HG02943 (cell line): ENCODE results near the gene LGALS7.
"Not testable (repeated sequence)": the region's sequence is repeated elsewhere in the genome, so short reads cannot be mapped to it uniquely, and the experiment has no call there.

Experiments used
- ATAC-seq: cut with Tn5 transposase; IDR thresholded peaks from one replicate; pipeline ENCODE4 v1.9.1; 2021; ENCODE audit warnings: mild to moderate bottlenecking, low read depth, moderate library complexity; ENCODE audit not compliant: unreplicated experiment

Gene LGALS7

DNA sequence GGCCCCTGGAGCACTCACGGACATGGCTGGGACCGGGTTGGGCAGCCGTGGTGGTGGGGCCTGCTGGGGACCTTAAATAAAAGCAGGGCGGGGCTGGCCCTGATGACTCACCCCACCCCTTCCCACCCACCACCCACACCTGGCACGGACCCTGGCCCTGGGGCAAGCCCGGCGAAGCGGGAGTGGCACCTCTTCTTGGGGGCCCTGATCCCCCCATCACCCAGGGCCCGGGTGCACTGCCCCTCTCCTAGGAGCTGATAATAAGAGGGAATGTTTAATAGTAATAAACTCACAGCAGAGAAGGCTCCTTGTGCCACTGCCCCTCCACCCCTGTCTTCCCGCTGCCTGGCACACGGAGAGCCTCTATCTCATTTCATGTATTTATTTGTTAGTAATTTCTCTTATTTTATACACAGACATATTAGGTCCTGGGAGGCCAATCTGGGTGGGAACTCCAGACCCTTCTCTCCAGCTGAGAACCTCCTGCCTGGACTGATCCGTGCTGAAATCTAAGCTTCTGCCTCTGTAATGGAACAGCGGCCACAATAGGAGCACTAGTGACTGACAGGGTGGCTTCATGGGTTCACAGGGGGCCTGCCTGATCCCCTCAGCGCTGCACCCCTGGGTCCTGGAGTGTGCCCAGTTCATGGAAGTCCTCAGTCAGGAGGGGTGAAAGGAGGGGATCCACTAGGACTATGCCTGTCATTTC, at the start of gene LGALS7:
LGALS7 (minus strand) TSS at position 49 of the 709 bp plus-strand sequence; CDS start at position 24, 25 bp downstream.
- no peak for ATAC-seq

DNA sequence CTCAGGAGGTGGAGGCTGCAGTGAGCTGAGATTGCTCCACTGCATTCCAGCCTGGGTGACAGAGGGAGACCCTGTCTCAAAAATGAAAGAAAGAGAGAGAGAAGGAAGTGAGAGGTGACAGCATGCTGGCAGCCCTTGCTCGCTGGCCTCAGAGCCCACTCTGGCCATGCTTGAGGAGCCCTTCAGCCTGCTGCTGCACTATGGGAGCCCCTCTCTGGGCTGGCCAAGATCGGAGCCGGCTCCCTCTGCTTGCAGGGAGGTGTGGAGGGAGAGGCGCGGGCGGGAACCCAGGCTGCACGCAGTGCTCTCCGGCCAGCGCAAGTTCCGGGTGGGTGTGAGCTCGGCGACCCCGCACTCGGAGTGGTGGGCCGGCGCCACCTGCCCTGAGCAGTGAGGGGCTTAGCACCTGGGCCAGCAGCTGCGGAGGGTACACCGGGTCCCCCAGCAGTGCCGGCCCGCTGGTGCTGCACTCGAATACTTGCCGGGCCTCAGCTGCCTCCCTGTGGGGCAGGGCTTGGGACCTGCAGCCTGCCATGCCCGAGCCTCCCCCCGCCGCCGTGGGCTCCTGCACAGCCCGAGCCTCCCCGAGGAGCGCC, 48.0 kb upstream of the LGALS7 start:
- not testable (repeated sequence) for ATAC-seq

DNA sequence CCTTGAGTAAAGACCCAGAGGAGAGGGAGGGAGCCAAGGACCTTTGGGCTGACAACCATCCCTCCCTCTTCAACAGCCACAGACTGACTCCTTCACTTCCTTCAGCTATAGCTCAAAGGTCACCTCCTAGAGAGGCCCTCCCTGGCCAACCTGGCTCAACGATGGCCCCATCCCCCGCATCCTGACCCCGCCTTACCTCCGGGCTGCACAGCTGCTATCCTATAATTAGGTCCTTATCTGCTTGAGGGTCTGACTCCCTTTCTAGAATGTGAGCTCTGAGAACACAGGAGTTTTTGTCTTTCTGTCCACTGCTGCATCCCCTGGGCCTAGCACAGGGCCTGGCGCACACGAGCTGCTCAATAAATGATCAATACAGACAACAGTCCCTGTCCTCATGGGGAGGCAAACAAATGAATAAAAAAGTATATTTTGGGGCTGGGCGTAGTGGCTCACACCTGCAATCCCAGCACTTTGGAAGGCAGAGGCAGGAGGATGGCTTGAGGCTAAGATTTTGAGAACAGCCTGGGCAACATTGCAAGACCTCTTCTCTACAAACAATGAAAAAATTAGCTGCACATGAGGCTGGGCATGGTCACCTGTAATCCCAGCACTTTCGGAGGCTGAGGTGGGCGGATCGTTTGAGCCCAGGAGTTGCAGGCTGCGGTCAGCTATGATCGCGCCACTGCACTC, 46.1 kb upstream of the LGALS7 start:
- ATAC-seq = no peak

DNA sequence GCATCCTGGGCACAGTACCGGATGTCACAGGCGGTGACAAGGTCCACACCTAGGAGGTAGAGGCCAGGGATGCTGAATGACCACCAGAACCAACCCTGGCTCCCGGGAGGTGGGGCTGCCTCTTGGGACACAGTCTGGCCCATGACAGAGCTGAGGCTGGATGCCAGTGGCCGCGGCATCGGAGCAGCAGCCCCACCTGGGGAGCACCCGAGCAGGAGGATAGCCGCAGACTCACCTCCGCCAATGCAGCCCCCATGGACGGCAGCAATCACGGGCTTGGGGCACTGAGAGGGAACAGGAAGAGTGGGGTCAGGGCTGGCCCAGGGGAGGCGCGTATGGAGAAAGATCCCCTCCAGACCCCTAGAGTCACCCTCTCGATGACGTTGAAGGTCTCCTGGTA, 43.8 kb upstream of the LGALS7 start:
- no peak for ATAC-seq

DNA sequence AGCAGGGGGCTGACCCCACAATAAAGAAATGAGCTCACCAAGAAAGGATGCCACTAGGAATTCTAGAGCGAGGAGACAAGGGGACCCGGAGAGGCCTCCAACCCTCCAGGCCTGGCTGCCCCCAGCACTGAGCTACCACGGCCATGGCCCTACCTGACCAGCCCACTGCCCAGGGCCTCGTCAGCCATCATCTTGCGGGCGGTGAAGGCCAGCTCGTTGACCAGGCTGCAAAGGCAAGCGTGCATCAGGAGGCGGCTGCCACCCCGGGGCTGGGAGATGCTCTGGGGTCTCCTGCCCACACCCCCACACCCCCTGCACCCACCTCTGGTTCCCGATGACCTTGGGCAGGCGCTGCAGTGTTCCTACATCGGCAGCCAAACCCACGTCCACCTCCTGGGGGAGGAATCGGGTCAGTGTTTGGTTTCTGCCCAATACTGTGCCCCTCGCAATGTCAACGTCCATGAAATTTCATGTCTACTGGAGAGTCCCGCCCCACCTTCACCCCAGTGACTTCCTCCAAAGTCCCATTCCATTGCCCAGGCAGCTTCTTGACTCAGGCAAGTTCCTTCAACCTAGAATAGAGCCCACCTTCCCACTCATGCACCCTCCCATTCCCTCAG, 42.9 kb upstream of the LGALS7 start:
- ATAC-seq = no peak

DNA sequence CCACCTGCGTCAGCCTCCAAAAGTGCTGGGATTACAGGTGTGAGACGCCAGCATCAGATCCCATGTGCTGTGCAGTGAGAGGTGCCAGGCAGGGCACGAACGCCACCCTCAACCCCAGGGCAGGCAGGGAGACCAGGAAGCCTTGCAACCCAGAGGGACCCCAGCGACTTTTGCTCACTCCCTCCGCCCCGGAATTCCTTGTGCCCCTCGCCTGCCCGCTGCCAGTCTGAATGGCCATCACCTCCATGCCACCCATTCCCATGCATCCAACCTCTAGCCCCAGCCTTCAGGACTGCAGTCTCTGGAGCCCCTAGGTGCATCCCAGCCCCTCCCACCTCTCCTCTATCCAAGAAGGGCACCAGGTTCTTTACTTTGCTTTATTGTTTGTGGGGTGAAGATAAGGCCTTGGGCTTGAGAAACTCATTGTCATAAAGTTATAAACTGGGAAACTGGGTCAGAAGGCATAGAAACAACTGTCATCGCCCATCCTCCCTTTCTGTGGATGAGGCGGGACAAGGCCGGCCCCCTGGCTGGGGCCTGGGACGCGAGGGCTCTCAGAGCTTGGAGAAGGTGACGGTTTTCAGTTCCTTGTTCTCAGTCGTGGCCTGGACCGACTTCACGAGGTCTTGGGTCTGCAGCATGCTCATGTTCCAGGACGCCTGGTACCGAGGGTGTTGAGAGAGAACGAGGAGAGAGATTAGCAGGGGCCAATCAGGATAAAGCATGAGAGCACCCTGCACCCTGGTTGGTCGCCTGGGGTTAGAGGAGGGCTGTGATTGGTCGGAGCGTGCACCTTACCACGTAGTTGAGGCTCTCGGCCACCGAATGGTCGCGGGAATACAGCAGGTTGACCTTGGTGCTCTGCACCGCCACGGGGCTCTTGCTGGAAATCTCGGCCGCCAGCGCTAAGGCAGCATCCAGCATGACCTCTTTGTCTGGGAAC, 42.0 kb upstream of the LGALS7 start:
- no peak for ATAC-seq

DNA sequence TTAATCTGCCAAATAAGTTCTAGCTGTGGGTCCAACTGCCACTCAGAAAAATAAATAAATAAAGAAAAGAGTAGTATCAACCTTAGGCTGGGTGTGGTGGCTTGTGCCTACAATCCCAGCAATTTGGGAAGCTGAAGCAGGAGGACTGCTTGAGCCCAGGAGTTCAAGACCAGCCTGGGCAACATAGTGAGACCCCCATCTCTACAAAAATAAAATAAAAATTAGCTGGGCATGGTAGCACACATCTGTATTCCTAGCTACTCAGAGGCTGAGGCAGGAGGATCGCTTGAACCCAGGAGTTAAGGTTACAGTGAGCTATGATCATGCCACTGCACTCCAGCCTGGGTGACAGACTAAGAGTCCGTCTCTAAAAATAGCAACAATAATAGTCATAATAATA, 40.6 kb upstream of the LGALS7 start:
- ATAC-seq = not testable (repeated sequence)

DNA sequence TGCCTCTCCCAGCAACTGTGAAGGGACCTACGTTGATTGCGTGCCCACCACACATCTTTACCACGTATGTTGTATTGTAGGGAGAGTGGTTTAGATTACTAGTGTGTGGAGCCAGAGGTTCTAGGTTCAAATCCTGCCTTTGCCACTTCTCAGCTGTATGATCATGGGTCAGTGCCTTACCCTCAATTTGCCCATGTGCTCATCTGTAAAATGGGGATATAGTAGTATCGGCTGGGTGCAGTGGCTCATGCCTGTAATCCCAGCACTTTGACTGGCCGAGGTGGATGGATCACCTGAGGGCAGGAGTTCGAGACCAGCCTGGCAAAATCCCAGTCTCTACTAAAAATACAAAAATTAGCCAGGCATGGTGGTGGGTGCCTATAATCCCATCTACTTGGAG, 40.0 kb upstream of the LGALS7 start:
- ATAC-seq = no peak

DNA sequence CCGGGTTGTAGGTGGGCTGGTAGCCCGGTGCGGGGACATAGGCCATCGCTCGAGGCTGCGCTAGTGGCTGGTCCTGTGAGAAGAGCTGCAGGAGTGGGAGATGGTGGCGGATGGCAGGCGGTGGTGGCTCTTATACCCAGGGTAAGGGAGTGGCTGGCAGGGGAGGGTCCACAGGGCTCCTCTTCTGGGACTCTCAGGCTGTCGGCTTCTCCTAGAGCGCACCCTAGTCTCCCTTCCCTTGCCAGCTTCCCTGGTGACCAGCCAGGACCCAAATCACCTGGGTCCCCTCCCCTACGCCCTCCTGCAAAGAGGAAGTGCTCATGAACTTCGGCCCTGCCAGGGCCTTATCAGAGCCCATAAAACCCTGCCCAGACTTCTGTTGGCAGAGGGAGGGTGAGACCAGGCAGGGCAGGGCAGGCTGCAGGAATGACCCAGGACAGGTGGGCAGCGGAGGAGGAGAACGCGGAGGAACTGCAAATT, 39.6 kb upstream of the LGALS7 start, which contains the start of gene LGALS4:
LGALS4 (minus strand) TSS at position 105 of the 480 bp plus-strand sequence; CDS start at position 46, 59 bp downstream.
- ATAC-seq = no peak

DNA sequence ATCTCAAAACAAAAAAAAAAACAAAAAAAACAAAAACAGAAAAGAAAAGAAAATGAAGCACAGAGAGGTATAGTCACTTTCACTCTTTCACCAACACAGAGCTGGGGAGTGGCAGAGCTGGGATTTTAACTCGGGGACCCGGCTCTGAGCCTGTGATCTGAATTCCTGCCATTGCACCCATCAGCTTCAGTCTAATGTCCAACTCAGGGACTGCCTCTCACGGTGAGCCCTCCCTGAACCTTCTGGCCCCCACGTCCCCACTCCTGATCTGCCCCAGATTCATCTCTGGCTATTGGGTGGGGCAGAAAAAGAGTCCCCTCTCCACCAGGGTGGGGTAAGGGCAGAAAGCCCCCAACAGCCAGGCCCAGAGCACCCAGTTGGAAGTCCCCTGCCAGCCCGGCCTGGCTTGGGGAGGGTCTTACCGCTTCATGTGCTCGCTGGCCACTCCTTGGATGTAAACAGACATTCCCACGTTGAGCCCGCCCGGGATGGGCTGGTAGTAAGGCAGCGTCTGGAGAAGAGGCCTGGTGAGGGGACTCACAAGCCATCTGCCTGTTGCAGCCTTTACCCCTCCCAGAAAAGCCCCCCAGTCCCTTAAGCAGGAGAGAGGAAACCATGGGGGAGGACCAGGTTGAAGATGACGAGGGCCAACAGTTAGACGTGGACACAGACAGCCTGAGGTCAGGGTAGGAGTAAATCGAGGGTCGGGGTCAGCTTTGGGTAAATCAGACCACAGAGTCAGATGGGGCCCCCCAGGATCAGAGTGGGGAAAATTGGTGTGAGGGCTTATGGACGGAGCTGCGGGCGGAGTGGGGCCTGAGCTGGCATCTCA, 38.9 kb upstream of the LGALS7 start:
- no peak for ATAC-seq

DNA sequence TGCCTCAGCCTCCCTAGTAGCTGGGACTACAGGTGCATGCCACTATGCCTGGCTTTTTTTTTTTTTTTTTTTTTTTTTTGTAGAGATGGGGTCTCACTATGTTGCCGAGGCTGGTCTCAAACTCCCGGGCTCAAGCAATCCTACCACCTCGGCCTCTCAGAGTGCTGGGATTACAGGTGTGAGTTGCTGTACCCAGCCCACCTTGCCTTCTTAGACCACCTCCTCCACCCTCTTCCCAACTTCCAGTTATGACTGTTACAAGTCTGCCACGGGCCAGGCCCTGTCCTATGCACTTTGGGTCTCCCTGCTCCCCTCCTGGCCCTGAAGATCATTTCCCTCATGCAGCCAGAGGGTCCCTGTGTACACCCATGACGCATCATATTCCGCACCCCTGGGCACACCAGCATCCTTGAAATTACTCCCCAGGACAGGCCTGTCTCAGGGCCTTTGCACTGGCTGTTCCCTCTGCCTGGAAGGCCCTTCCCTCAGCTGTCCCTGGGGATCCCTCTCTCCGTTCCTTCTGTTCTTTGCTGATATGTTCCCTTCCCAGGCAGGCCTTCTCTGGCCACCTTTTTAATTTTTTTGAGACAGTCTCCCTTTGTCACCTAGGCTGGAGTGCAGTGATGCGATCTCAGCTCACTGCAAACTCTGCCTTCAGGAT, 36.4 kb upstream of the LGALS7 start:
- no peak for ATAC-seq

DNA sequence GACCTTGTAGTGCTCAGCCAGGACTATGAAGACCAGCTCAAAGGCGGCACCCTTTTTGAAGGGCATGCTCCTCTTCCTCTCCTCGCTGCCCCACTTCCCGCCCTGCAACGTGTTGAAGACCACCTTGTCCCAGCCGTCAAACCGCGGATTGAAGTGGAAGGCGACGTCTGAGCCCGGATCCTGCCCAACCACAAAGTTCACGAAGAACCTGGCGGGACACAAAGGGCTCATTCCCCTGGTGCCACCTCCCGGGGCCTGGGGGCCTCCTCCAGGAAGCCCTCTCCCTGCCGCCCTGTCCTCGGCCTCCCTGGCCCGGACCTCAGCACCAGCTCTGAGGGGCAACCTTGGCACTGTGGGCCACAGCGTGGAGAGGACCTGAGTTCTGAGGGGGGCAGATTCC, 35.4 kb upstream of the LGALS7 start:
- ATAC-seq = no peak

DNA sequence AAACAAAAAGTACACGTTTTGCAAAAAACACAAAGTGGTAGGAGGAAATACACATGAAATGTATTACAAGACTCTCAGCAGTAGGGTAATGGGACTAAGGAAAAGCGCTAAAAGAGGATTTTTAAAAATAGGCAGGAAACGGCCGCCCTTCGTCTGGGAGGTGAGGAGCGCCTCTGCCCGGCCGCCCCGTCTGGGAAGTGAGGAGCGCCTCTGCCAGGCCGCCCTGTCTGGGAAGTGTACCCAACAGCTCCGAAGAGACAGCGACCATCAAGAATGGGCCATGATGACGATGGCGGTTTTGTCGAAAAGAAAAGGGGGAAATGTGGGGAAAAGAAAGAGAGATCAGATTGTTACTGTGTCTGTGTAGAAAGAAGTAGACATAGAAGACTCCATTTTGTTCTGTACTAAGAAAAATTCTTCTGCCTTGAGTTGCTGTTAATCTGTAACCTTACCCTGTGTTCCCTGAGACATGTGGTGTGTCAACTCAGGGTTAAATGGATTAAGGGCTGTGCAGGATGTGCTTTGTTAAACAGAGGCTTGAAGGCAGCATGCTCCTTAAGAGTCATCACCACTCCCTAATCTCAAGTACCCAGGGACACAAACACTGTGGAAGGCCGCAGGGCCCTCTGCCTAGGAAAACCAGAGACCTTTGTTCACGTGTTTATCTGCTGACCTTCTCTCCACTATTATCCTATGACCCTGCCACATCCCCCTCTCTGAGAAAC, 34.2 kb upstream of the LGALS7 start:
- ATAC-seq = not testable (repeated sequence)

DNA sequence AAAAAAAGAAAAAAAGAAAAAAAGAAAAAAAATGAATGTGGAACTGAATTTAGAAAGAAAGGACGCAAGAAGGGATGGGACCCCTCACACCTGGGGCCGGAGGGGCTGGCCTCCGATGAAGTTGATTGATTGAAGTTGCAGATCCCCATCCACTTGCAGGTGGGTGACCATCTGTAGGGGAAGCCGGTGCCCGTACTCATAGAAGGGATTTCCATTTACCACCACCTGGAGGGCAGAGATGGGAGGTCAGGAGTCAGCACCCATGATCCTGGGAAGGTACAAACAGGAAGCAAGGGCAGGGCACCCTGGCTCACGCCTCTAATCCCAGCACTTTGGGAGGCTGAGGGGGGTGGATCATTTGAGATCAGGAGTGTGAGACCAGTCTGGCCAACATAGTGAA, 33.1 kb upstream of the LGALS7 start:
- no peak for ATAC-seq

DNA sequence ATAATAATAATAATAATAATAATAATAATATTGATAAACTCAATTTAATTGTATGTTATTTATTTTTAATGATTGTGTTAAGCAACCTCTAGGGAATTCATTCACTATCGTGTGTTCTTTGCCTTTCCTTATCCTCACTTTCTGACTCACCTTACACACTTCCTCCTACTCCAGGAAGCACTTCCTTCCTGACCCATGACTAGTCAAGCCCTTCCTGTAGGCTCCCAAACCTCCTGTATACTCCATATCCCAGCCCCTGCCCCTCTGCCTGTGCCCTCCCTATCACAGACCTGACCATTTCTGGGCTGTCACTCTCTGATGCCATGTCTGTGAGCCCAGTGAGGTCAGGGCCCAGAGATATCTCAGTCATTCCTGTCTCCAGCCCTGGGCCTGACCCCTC, 31.9 kb upstream of the LGALS7 start:
- no peak for ATAC-seq

DNA sequence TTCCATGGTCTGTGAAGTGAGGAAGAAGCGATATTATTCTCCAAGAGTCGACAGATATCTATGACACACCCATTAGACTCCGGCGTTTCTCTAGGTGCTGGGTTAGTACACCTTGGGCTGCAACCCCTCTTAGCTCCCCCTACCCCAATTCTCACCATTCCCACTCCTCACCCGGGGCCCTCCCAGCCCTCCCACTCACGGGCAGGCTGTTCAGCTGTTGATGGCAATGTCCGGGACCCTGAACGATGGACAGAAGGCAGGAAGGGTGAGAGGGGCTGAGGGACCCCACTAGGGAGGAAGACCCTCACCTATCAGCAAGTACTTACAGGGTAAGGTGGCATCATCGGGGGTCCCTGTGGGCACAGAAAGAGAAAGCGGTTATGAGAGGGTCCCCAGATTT, 30.2 kb upstream of the LGALS7 start:
- no peak for ATAC-seq

DNA sequence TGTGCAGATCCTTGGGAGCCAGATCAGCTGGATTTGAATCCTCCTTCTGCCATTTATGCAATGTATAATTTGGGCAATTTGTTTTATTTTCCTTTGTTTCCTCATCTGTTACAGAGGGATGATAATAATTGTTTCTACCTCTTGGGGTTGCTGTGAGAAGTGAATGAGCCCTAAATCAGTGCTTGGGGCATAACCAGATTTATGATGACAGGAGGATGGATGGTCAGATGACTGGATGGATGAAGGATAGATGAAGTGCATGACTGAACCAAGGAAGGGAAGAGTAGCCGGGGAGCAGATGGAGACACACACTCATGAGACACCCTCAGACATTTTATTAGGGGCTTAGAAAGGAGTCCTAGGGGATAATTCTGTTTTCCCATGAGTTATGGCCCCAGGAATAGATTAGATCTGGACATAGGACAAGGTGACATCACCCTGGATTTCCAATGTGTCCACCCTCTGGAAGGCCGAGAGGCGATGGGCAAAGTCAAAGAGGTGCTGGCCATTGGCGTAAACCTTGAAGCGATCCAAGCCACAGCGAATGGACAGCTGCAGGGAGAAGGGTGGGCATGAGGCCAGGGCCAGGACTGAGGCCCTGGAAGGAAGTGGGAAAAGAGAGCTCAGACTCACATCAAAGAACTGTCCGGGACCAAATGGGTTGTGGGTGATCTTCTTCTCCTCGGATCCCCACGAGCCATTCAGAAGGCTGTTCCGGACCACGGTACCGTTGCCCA, 28.2 kb upstream of the LGALS7 start:
- no peak for ATAC-seq
